SU-DHL-6 (cell line): Measurements from ENCODE around the gene NTMT1.

Source experiments
- EZH2phosphoT487 ChIP-seq: fragments of 200-600 bp; sonication (generic), shearing (Covaris generic); conservative IDR thresholded peaks from 2 replicates; pipeline ENCODE4 v1.6.1; 2018; ENCODE audit warnings: mild to moderate bottlenecking, antibody characterized with exemption, low read length, moderate library complexity, mixed read lengths
- TF ChIP-seq, protein P1 (sequence below): fragments of 200-600 bp; sonication (generic); IDR thresholded peaks from one replicate; pipeline ENCODE4 v1.5.1; 2017; ENCODE audit warnings: antibody characterized with exemption, mild to moderate bottlenecking, low read length, moderate library complexity; ENCODE audit not compliant: insufficient read depth, poor library complexity, severe bottlenecking

DNA sequence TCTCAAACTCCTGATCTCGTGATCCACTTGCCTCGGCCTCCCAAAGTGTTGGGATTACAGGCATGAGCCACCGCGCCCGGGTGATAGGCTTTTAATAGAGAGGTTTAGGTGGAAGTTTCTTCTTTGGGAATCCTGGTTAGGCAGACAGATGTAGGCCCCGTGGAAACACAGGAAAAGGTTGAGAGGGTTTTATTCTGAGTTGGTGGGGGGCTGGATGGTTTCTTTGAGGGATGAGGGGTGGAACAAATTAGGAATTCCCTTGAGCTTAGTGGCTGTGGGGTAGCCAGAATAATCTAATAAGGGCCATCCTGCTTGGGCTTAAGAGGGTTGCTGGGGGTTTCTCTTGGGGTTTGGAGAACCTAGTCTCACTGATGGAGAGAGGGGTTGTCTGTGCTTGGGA lies 35.5 kb upstream of the NTMT1 start:
- TF ChIP-seq, protein P1, sequence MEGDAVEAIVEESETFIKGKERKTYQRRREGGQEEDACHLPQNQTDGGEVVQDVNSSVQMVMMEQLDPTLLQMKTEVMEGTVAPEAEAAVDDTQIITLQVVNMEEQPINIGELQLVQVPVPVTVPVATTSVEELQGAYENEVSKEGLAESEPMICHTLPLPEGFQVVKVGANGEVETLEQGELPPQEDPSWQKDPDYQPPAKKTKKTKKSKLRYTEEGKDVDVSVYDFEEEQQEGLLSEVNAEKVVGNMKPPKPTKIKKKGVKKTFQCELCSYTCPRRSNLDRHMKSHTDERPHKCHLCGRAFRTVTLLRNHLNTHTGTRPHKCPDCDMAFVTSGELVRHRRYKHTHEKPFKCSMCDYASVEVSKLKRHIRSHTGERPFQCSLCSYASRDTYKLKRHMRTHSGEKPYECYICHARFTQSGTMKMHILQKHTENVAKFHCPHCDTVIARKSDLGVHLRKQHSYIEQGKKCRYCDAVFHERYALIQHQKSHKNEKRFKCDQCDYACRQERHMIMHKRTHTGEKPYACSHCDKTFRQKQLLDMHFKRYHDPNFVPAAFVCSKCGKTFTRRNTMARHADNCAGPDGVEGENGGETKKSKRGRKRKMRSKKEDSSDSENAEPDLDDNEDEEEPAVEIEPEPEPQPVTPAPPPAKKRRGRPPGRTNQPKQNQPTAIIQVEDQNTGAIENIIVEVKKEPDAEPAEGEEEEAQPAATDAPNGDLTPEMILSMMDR = no peak
- no peak for TF ChIP-seq EZH2phosphoT487
